ENCODE results near the gene GRM7.

The GRM7 gene

DNA sequence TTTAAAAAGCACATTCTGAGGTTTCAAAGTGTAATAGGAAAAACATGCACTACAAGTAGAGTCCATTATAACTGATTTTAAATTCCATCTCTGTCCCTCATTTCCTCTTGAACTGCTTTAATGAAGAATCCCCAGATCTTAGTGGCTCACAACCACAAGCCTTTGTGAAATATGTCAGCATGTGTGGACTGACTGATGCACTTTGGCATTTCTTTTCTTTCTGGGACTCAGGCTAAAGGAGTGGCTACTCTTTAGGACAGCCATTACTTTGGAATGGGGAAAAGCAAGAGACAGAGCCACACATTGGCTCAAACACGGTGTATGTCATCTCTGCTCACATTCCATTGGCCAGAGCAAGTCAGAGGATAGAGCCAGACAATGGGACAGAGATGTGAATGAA, 139.6 kb downstream of the GRM7 start:
- no peak overlapping the region for H3K4me3 ChIP-seq (ENCODE audit: low read depth, low read length)
- DNase-seq (ENCODE audit: low read depth): no peak
- TF ChIP-seq, protein P1, sequence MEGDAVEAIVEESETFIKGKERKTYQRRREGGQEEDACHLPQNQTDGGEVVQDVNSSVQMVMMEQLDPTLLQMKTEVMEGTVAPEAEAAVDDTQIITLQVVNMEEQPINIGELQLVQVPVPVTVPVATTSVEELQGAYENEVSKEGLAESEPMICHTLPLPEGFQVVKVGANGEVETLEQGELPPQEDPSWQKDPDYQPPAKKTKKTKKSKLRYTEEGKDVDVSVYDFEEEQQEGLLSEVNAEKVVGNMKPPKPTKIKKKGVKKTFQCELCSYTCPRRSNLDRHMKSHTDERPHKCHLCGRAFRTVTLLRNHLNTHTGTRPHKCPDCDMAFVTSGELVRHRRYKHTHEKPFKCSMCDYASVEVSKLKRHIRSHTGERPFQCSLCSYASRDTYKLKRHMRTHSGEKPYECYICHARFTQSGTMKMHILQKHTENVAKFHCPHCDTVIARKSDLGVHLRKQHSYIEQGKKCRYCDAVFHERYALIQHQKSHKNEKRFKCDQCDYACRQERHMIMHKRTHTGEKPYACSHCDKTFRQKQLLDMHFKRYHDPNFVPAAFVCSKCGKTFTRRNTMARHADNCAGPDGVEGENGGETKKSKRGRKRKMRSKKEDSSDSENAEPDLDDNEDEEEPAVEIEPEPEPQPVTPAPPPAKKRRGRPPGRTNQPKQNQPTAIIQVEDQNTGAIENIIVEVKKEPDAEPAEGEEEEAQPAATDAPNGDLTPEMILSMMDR (IDR thresholded peaks at IDR 0.05; ENCODE audit: insufficient read depth, low read depth, low read length, missing control alignments): no peak

DNA sequence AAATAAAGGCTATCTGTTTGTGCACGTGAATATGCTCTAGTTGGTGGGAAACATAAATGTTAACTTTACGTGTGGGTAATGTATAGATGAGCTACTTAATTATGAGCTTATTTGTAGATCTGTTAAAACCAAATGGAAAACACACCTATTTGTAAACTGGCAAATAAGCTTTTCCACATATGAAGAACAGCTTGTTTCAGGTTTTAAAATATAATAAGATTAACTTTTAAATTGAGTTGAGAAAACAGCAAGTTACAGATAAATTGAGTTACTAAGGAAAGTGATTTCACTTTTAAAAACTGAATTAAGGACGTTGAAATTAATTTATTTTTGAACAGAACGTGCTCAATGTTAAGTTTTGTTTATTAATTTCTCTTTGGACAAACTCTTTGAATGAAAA, 140.5 kb downstream of the GRM7 start:
- TF ChIP-seq, protein P1 (IDR thresholded peaks at IDR 0.05; ENCODE audit: insufficient read depth, low read depth, low read length, missing control alignments): no peak

DNA sequence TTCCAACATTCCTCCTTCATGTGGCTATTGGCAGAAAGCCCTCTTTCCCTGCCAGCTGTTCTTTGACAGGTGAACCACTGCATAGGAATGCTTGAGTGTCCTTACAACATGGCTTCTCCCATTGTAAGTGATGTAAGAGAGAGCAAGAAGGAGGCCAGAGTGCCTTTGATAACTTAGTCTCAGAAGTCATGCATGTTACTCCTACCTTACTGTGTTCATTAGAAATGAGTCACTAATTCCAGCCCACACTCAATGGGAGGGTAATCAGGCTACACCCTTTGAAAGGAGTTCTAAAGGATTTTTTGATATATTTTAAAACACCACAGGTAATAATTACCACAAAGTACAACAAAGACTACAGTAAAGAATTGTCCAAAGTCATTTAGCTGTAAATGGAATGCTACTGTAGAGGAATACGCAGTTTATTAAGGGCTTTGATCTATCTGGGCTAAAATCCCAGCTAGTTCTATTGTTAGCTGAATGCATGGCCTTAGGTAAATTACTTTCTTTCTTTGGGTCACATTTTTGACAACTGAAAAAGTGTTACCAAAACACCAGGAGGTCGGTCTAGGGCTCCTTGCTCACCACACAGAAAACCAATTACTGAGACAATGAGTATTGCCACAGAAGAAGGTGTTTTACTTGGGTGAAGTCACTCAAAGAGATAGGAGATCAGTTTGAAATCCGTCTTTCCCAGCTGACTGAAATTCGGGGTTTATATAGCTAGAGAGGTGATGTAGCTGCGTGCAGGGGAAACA, 154.9 kb downstream of the GRM7 start:
- no peak overlapping the region for H3K4me3 ChIP-seq (ENCODE audit: low read depth, low read length)
- DNase-seq (ENCODE audit: low read depth): no peak
- TF ChIP-seq, protein P1 (IDR thresholded peaks at IDR 0.05; ENCODE audit: insufficient read depth, low read depth, low read length, missing control alignments): no peak

More for the DNA sequence above, 140.5 kb downstream of the GRM7 start:
- DNase-seq (ENCODE audit: low read depth): no peak
- H3K4me3 ChIP-seq (ENCODE audit: low read depth, low read length): no peak overlapping the region

DNA sequence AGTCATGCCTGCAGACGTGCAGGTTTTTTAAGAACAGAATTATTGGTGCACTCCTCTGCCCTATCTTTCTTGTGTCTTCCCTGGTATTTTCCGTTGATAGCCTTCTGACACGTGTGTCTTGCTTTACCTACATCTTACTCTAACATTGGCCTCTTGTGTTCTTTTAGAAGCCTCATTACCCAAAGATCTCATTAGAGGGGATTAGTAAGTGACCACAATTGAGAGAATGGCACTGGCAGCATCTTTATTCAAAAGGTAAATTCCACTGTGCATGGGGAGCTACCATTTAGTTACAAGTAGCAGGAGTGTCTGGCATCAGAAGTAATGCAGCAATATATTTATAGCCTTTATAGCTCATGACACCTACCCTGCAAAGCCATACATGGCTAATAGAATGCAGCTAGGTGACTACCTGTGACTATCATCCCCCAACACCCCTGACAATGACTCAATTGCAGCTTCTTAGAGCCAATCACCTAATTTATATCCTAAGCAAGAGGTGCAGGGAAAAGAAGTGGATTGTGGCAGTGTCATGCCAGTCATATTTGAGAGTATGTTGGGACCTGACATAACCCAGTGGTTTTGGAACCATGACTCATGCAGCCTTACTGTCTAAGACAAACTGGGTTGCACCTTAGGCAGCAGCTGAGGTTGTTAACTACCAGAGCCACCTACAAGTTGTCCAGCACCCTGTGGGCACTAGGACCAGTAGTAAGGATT, 164.8 kb downstream of the GRM7 start:
- TF ChIP-seq, protein P1 (IDR thresholded peaks at IDR 0.05; ENCODE audit: insufficient read depth, low read depth, low read length, missing control alignments): no peak
- no peak for DNase-seq (ENCODE audit: low read depth)
- no peak overlapping the region for H3K4me3 ChIP-seq (ENCODE audit: low read depth, low read length)

DNA sequence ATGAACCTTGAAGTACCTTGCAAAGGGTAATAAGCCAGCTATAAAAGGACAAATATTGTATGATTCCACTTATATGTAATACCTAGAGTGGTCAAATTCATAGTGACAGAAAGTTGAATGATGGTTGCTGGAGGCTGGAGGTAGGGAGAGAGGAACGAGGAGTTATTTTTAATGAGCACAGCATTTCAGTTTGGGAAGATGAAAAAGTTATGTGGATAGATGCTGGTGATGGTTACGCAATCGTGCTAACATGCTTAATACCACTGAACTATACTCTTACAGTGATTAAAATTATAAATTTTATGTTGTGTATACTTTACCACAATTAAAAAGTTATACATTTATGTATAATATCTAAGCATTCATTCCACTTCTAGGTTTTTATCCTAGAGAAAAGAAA, 168.6 kb downstream of the GRM7 start:
- H3K4me3 ChIP-seq (ENCODE audit: low read depth, low read length): no peak overlapping the region
- DNase-seq (ENCODE audit: low read depth): no peak
- TF ChIP-seq, protein P1 (IDR thresholded peaks at IDR 0.05; ENCODE audit: insufficient read depth, low read depth, low read length, missing control alignments): no peak

DNA sequence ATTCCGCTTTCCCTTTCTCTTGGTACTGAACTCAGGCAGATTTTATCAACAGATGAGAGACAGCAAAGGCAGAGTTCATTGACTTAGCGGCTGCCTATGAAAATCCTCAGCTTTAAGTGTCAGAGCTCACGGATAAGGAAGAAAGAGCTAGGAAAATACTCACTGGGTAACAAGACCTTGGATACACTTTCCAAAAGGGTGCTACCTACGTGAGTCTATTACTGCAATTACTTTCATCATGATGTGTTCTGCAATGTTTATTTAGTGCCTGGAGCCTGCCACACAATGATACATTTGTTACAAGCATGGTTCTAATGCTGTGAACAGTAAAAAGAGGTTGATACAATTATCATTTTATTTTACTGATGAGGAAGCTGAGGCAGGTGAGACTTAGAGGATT, 177.5 kb downstream of the GRM7 start:
- no peak for DNase-seq (ENCODE audit: low read depth)
- TF ChIP-seq, protein P1 (IDR thresholded peaks at IDR 0.05; ENCODE audit: insufficient read depth, low read depth, low read length, missing control alignments): no peak
- no peak overlapping the region for H3K4me3 ChIP-seq (ENCODE audit: low read depth, low read length)
